Left ventricle myocardium inferior (tissue), 1 donor: ENCODE measurements around the gene AUTS2. TPM values are rescaled to one million over a fixed set of nuclear protein-coding genes. Genes with fewer than 3 reads are reported as not detected.

Experiments used
- DNase-seq: peaks from one replicate; pipeline ENCODE4 v3.0.0-alpha.2; 2020
- H3K27ac ChIP-seq: fragments of 200-600 bp; replicated peaks from 2 replicates; pipeline ENCODE4 v1.8.0; 2021
- H3K27me3 ChIP-seq: fragments of 200-600 bp; 2 replicates; pipeline ENCODE4 v1.8.0; 2021; ENCODE audit warnings: low read depth
- H3K36me3 ChIP-seq: fragments of 200-600 bp; 2 replicates; pipeline ENCODE4 v1.8.0; 2021
- H3K4me1 ChIP-seq: fragments of 200-600 bp; 2 replicates; pipeline ENCODE4 v1.8.0; 2021
- H3K4me3 ChIP-seq: fragments of 200-600 bp; 2 replicates; pipeline ENCODE4 v1.8.0; 2021; ENCODE audit warnings: mild to moderate bottlenecking, moderate library complexity
- H3K9me3 ChIP-seq: fragments of 200-600 bp; replicated peaks from 2 replicates; pipeline ENCODE4 v1.8.0; 2021
- intact Hi-C: fragments of 100-400 bp; cut with micrococcal nuclease; formaldehyde crosslinking; loops from one replicate; pipeline ENCODE4 v1.11.0; 2022
- total RNA-seq: library from RNA; stranded (reverse); fragmentation: NEBNext Ultra II Directional; extraction: Animal tissue kit (Norgen Biotek cat#: 25700); gene quantifications from one replicate; pipeline ENCODE4 v1.2.1, GENCODE V29; 2021
- TF ChIP-seq, protein P1 (sequence below): fragments of 200-600 bp; IDR thresholded peaks from 2 replicates; pipeline ENCODE4 v1.8.0; 2021; ENCODE audit warnings: antibody characterized with exemption, mild to moderate bottlenecking, borderline replicate concordance
- donor health status: DM: no; HTN: yes; CAD: no; lungs with severe emphysema.

The AUTS2 gene
- total RNA-seq, 1 donor from 2014 or later, result 10.5 TPM

DNA sequence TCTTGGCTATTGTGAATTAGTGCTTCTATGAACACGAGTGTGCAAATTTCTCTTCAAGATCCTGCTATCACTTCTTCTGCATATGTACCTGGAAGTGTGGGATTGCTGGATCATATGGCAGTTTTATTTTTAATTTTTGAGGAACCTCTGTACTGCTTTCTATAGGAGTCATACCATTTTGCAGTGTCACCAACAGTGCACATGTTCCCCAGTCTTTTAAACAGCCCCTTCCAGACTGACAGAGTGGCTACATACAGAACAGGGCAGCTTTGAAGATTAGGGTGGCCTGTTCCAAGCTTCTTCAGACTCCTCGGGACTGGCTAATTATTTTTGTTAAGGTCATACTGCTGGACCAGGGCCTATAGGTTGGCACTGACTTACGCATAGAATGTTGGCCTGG is 82.9 kb downstream of the AUTS2 start:
- intact Hi-C loops, result no loop called here
- Histone ChIP-seq H3K36me3 (no peaks in the 10 kb centered on the region), H3K27me3 (no peaks in the 10 kb centered on the region), H3K4me1 (peaks cover 21% of the 10 kb centered on the region), H3K4me3 (no peak overlapping the region), H3K9me3 (no peaks in the 10 kb centered on the region), H3K27ac (no peak overlapping the region)
- TF ChIP-seq, protein P1, sequence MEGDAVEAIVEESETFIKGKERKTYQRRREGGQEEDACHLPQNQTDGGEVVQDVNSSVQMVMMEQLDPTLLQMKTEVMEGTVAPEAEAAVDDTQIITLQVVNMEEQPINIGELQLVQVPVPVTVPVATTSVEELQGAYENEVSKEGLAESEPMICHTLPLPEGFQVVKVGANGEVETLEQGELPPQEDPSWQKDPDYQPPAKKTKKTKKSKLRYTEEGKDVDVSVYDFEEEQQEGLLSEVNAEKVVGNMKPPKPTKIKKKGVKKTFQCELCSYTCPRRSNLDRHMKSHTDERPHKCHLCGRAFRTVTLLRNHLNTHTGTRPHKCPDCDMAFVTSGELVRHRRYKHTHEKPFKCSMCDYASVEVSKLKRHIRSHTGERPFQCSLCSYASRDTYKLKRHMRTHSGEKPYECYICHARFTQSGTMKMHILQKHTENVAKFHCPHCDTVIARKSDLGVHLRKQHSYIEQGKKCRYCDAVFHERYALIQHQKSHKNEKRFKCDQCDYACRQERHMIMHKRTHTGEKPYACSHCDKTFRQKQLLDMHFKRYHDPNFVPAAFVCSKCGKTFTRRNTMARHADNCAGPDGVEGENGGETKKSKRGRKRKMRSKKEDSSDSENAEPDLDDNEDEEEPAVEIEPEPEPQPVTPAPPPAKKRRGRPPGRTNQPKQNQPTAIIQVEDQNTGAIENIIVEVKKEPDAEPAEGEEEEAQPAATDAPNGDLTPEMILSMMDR, result no peak
- no peak for DNase-seq

DNA sequence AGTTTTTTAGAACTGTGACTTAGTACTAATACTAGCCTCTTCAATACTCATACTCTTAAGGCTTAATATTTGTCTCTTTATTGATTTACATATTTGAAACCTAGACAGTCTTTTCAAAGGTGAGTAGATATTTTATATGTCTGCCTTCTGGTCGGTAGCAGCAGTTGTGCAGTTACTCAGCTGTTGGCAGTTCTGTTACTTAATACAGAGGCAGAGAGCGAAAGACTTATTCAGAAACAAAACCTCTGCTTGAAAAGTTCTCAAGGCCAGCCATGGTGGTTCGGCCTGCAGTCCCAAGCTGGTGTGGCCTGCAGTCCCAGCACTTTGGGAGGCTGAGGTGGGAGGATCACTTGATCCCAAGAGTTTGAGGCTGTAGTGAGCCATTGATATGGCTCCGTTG is 84.2 kb downstream of the AUTS2 start:
- TF ChIP-seq, protein P1, result no peak
- H3K4me3 ChIP-seq, result no peak overlapping the region
- H3K36me3 ChIP-seq, result no peaks in the 10 kb centered on the region
- no peaks in the 10 kb centered on the region for H3K9me3 ChIP-seq
- H3K27ac ChIP-seq, result no peak overlapping the region
- no peak for DNase-seq
- no peaks in the 10 kb centered on the region for H3K27me3 ChIP-seq
- intact Hi-C loops, result no loop called here
- peaks cover 21% of the 10 kb centered on the region for H3K4me1 ChIP-seq

DNA sequence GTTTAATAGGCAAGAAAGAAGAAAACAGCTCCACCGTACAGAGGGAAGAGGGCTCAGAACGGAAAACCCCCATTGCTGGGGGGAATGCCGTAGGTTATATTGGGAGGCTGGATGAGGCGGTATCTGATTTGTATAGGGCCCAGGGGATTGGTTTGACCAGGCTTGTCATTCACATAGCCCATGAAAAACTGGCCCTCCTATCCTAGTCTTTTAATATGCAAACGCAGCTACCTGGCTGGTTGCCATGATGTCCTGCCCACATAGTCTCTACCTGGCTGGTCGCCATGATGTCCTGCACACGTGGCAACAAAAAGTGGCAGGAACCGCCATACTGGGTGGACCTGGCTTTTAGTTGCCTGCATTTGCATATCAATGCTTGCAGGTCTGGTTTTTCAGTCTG is 84.7 kb downstream of the AUTS2 start:
- no peaks in the 10 kb centered on the region for H3K27me3 ChIP-seq
- no peak for DNase-seq
- no peak overlapping the region for H3K27ac ChIP-seq
- H3K9me3 ChIP-seq, result no peaks in the 10 kb centered on the region
- TF ChIP-seq, protein P1, result no peak
- intact Hi-C loops, result no loop called here
- no peak overlapping the region for H3K4me3 ChIP-seq
- H3K36me3 ChIP-seq, result no peaks in the 10 kb centered on the region
- H3K4me1 ChIP-seq, result peaks cover 17% of the 10 kb centered on the region

DNA sequence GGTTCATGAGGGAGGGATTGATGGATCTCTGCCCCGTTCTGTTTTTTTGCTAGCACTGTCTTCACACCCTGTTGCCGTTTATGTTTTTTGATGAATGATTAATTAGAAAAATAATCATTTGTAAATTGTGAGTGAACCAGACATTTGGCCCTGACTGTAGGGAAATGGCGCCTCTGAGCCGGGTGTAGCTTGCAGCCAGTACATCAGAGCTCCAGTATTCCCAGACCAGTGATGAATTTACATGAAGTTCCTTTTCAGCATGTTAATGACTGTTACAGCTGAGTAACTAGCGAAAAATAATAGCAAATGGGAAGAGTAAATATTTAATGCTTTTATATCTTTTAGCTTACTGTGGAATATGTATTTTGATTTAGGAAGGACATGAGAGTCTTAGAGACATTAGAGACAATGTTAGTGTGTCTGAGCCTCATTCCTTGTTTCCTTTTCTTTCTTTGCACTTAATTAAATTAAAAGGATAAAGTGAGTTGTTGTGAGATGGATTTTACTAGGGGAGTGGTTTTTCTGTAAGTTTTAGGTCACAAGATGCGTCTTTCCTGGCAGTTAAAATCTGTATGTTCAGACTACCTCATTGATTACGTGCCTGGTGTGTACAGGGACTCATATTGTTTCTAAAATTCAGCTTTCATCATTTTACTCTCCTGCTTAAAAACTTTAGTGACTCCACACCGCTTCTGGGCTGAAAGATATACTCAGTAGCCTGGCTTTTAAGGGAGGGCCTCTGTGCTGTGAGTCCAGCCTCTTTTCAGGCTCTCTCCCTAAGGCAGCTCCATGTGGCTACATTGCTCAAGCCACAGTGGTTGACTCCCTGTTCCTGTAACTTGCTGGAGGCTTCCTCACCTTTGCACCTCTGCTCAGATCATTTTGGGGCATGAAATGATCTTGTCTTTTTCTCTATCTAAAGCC is 86.4 kb downstream of the AUTS2 start:
- no peaks in the 10 kb centered on the region for H3K36me3 ChIP-seq
- TF ChIP-seq, protein P1, result no peak
- no peak for DNase-seq
- no peaks in the 10 kb centered on the region for H3K27me3 ChIP-seq
- no peak overlapping the region for H3K27ac ChIP-seq
- no peaks in the 10 kb centered on the region for H3K9me3 ChIP-seq
- no peak overlapping the region for H3K4me3 ChIP-seq
- intact Hi-C loops, result no loop called here
- H3K4me1 ChIP-seq, result peaks cover 7% of the 10 kb centered on the region

DNA sequence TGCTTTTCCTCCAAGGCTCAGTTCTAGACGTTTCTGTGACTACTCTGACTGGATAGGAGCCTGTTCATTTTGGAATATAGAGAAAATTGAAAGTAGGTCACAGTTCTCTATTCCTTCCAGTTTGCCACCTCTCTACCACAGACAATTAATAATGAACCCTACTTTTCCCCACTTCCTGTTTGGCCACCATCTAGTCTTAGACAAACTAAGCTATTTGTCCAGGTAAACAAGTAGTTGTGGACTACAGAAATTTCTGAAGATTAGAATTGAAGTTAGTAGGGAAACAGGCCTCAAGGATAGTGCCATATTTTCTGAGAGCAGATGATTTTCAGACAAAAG is 87.0 kb downstream of the AUTS2 start:
- no peaks in the 10 kb centered on the region for H3K9me3 ChIP-seq
- intact Hi-C loops, result no loop called here
- peaks cover 7% of the 10 kb centered on the region for H3K4me1 ChIP-seq
- H3K27ac ChIP-seq, result no peak overlapping the region
- H3K27me3 ChIP-seq, result no peaks in the 10 kb centered on the region
- DNase-seq, result no peak
- no peak overlapping the region for H3K4me3 ChIP-seq
- TF ChIP-seq, protein P1, result no peak
- no peaks in the 10 kb centered on the region for H3K36me3 ChIP-seq
